Measurements from ENCODE around the gene ATP1A1.

DNA sequence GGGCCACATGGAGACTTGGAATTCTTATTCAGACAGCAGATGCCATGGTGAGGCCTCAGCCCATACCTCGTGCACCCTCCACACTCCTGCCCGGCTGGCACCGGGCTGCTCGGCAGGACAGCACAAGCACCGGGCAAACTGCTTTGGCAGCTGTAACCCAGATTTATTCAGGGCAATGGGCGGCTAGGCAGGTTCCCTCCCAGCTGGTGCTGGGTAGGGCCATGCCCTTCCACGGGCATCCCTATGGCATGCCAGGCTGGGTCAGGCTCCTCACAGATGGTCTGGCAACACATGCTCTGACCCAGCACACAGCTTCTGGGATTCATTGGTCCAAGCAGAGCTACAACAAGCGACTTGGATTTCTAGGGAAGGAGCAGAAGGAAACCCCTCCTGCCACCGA lies 53.4 kb downstream of the ATP1A1 start:
- TF ChIP-seq, protein P1, sequence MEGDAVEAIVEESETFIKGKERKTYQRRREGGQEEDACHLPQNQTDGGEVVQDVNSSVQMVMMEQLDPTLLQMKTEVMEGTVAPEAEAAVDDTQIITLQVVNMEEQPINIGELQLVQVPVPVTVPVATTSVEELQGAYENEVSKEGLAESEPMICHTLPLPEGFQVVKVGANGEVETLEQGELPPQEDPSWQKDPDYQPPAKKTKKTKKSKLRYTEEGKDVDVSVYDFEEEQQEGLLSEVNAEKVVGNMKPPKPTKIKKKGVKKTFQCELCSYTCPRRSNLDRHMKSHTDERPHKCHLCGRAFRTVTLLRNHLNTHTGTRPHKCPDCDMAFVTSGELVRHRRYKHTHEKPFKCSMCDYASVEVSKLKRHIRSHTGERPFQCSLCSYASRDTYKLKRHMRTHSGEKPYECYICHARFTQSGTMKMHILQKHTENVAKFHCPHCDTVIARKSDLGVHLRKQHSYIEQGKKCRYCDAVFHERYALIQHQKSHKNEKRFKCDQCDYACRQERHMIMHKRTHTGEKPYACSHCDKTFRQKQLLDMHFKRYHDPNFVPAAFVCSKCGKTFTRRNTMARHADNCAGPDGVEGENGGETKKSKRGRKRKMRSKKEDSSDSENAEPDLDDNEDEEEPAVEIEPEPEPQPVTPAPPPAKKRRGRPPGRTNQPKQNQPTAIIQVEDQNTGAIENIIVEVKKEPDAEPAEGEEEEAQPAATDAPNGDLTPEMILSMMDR (IDR thresholded peaks at IDR 0.05; ENCODE audit: extremely low read depth in 1 of 2, insufficient read depth in 1 of 2, low read depth in 1 of 2, low read length in 2 of 2): no peak
- TF ChIP-seq, protein P2, sequence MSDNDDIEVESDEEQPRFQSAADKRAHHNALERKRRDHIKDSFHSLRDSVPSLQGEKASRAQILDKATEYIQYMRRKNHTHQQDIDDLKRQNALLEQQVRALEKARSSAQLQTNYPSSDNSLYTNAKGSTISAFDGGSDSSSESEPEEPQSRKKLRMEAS (IDR thresholded peaks at IDR 0.05; ENCODE audit: insufficient read depth, insufficient read length): no peak
- TF ChIP-seq POLR2A (IDR thresholded peaks at IDR 0.05; ENCODE audit: low read depth, low read length): no peak
- TF ChIP-seq FOS (IDR thresholded peaks at IDR 0.05; ENCODE audit: borderline replicate concordance, insufficient read depth, low read length): no peak
- TF ChIP-seq POLR2AphosphoS5 (IDR thresholded peaks at IDR 0.05; ENCODE audit: insufficient read depth, low read depth, low read length): no peak
- no peak for TF ChIP-seq MYC (IDR thresholded peaks at IDR 0.05; ENCODE audit: low read depth, low read length)
